Erythroblast (primary cell): ENCODE data around the gene LNPEP.

Source experiments
- DNase-seq, 2 experiments: peaks; one replicate each; lab custom pipeline; 2025; lab: John Stamatoyannopoulos, UW
- GATA1 ChIP-seq: IDR thresholded peaks from 2 replicates; pipeline ENCODE4 v1.6.1; 2011; ENCODE audit warnings: low read depth, mild to moderate bottlenecking, control low read depth, low read length, moderate library complexity
- POLR2A ChIP-seq: IDR thresholded peaks from 2 replicates; pipeline ENCODE4 v1.6.1; 2011; ENCODE audit warnings: mild to moderate bottlenecking, low read length

Gene LNPEP

DNA sequence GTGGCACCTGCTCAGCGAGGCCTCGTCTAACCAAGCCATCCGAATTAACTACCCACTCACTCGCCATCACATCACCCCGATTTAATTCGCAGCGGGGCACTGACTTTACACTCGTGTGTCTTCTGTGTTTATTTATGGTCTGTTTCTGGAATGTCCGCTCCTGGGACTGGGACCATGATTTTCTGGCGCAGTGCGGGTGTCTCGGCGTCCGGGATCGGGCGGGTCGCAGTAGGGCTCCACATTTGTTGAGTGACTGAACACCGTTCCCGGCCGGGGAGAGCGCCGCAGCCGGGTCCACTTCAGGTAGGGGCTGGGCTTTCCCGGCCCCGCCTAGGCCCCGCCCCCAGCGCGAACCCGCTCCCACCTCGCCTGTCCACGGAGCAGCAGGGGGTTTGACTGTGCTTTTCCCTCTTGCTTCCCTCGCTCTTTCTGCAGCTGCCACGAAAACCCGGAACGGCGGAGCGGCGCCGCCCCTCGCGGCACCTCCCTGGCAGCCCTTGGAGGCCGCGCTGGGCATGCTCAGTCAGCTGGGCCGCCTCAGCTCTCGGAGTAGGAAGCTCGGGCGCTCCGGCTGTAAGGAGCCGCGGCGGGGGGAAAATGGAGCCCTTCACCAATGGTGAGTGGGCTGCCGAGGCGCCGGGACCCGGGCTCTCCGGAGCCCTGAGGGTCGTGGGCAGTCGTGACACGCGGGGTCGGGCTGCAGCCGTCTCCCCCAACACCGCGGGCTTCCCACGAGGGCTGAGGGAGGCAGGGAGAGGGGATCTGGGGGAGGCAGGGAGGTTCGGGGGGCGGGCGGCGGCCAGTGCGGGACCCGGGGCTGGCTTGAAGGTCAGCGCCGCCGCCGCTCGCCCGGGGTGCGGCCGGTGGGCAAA lies at the start of gene LNPEP:
Gene LNPEP (plus strand): TSS at position 522 of the 872 bp plus-strand sequence. CDS start 76 bp downstream, at position 598.
- peak; percentile 91 to 94 for DNase-seq
- TF ChIP-seq GATA1 (no peak), POLR2A (no peak)

DNA sequence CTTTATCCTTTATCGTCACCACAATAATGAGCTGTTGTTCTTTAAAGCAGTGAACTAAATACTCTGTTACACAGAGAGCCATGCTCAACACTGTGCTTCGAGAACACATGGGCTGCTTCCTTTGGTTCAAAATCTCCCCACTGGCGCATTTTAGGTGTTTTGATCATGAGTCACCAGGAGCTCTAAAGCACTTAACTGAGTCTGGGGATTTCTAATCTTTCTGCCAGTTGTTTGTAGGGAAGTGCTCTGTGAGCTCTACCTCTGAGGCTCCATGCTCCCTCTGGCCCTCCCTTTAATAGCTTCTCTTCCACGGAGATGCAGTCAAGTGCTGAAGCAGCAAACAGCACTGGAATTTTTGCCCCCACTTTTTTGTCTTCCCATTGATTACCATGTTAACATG lies 42.5 kb upstream of the LNPEP start:
- TF ChIP-seq POLR2A (no peak), GATA1 (no peak)
- DNase-seq: no peak

- TF ChIP-seq POLR2A: no peak
- no peak for DNase-seq
Observed at GRCh38 chr5:96896276-96896675, 39.6 kb upstream of the LNPEP start.

- no peak for DNase-seq
- TF ChIP-seq POLR2A (no peak), GATA1 (no peak)
Observed at GRCh38 chr5:96896806-96897205, 39.1 kb upstream of the LNPEP start.

DNA sequence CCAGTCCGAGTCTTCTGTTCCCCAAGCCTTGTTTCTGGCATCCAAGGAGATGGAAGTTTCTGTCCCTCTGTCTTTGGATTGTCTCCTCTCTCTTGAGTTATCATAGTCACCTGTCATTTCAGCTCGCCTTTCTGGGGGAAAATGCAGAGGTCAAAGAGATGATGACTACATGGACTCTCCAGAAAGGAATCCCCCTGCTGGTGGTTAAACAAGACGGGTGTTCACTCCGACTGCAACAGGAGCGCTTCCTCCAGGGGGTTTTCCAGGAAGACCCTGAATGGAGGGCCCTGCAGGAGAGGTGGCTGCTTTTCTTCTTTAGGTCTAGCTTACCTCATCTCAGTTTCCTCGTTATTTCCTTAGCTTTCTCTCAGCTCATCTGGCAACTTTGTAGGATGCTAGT lies 34.5 kb upstream of the LNPEP start:
- TF ChIP-seq GATA1 (no peak), POLR2A (no peak)
- DNase-seq: no peak

- TF ChIP-seq POLR2A: no peak
- TF ChIP-seq GATA1: no peak
- DNase-seq: no peak
Observed at GRCh38 chr5:96901841-96902240, 34.0 kb upstream of the LNPEP start.

DNA sequence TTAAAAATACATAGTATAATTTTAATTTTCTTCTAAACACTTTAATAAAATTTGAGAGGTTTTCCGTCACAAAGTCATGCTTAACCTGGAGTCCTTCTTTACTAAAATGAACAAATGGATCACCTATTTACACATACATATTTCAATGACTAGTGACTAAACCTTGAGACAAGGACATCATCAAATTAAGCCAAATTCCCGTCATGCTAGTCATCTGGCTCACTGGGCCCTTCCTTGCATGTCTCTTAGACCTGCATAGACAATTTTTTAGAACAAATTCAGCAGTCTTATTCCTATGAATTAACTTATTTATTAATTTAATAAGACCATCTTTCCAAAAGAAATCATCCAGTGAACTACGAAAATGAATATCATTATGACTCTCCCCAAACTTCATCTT lies 33.0 kb upstream of the LNPEP start:
- no peak for DNase-seq
- TF ChIP-seq POLR2A (no peak), GATA1 (no peak)

DNA sequence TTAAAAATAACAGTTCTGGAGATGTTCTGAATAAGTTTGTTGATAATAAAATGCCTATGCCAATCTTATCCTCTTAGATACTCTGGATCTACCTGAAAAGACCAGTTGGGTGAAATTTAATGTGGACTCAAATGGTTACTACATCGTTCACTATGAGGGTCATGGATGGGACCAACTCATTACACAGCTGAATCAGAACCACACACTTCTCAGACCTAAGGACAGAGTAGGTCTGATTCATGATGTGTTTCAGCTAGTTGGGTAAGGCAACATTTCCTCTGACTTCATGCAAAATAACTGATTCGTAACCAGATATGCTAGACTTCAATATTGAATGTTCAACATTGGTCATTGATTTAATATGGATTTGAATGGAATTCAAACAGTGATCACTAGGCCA lies 32.6 kb upstream of the LNPEP start:
- DNase-seq: no peak
- TF ChIP-seq POLR2A (no peak), GATA1 (no peak)

- TF ChIP-seq POLR2A: no peak
- TF ChIP-seq GATA1: no peak
- no peak for DNase-seq
Observed at GRCh38 chr5:96904054-96904931, 31.6 kb upstream of the LNPEP start.

GRCh38 chr5:96905864-96906263 lies 30.0 kb upstream of the LNPEP start:
- TF ChIP-seq POLR2A (no peak), GATA1 (no peak)

GRCh38 chr5:96909003-96909402 lies 26.9 kb upstream of the LNPEP start:
- DNase-seq: no peak

More at GRCh38 chr5:96905864-96906263, 30.0 kb upstream of the LNPEP start:
- no peak for DNase-seq

DNA sequence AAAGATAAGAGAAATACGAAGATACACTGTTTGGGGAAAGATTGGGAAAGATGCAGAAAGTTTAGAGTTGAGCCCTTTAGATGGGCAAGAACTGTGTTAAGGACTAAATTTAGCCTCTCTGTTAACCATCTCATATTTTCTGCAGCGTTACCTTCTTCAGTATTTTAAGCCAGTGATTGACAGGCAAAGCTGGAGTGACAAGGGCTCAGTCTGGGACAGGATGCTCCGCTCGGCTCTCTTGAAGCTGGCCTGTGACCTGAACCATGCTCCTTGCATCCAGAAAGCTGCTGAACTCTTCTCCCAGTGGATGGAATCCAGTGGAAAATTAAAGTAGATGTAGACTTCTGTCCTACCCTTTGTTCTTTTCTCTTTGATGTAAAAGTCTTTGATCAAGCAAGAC lies 26.4 kb upstream of the LNPEP start:
- no peak for DNase-seq
- TF ChIP-seq POLR2A (no peak), GATA1 (no peak)

More at GRCh38 chr5:96909003-96909402, 26.9 kb upstream of the LNPEP start:
- TF ChIP-seq POLR2A: no peak
- no peak for TF ChIP-seq GATA1

GRCh38 chr5:96911139-96911538 lies 24.7 kb upstream of the LNPEP start:
- TF ChIP-seq GATA1 (no peak), POLR2A (no peak)
- DNase-seq: no peak

GRCh38 chr5:96913233-96913632 lies 22.6 kb upstream of the LNPEP start:
- TF ChIP-seq POLR2A (no peak), GATA1 (no peak)

More at GRCh38 chr5:96913233-96913632, 22.6 kb upstream of the LNPEP start:
- DNase-seq: no peak
